VCaP (cell line): ENCODE measurements around the gene GALNT16.
A peak's percentile ranks its signal among the peaks of the same experiment; 100 is the strongest.

ENCODE experiments used
- H3K27ac ChIP-seq: fragments of 450-650 bp; 2 replicates; pipeline ENCODE4 v1.5.1; 2017
- CTCF ChIP-seq: fragments of 450-650 bp; conservative IDR thresholded peaks from 2 replicates; pipeline ENCODE4 v1.5.1; 2017; ENCODE audit warnings: mild to moderate bottlenecking, moderate library complexity

The GALNT16 gene

GRCh38 chr14:69333791-69334337 is 73.9 kb downstream of the GALNT16 start:
- no peak overlapping the region for H3K27ac ChIP-seq
- TF ChIP-seq CTCF: no peak

GRCh38 chr14:69334576-69334975 is 74.6 kb downstream of the GALNT16 start:
- no peak overlapping the region for H3K27ac ChIP-seq
- no peak for TF ChIP-seq CTCF

- TF ChIP-seq CTCF: no peak
- peak overlapping the region; percentile 30; the same call in 1 of the 2 replicates for H3K27ac ChIP-seq
Measured at GRCh38 chr14:69335371-69335771, 75.4 kb downstream of the GALNT16 start.

- H3K27ac ChIP-seq: no peak overlapping the region
- TF ChIP-seq CTCF: no peak
Measured at GRCh38 chr14:69337984-69338383, 78.0 kb downstream of the GALNT16 start.

GRCh38 chr14:69339426-69339825 is 79.5 kb downstream of the GALNT16 start:
- TF ChIP-seq CTCF: no peak
- no peak overlapping the region for H3K27ac ChIP-seq

GRCh38 chr14:69342928-69343525 is 83.1 kb downstream of the GALNT16 start:
- no peak; the same call in 1 of the 2 replicates for TF ChIP-seq CTCF
- peak overlapping the region; percentile 90 for H3K27ac ChIP-seq

GRCh38 chr14:69344171-69344570 is 84.2 kb downstream of the GALNT16 start:
- peak overlapping the region; percentile 90 for H3K27ac ChIP-seq
- TF ChIP-seq CTCF: no peak
